Uterus (tissue), 2 donors: ENCODE measurements around the gene SAC3D1.

Experiments used
- CTCF ChIP-seq, 4 experiments: fragments of 200-600 bp in 2 of 4; fragments of 450-650 bp in 2 of 4; sonication (generic) in 2 of 4; IDR thresholded peaks; one replicate each; pipeline ENCODE4 v1.5.1; 2016 to 2019; ENCODE audit warnings: antibody characterized with exemption in 4 of 4, mild to moderate bottlenecking in 2 of 4, moderate library complexity in 1 of 4
- POLR2A ChIP-seq, 2 donors: fragments of 450-650 bp; IDR thresholded peaks; one replicate each; pipeline ENCODE4 v1.6.1; 2016; ENCODE audit warnings: antibody characterized with exemption in 2 of 2, mild to moderate bottlenecking in 1 of 2, moderate library complexity in 1 of 2

GRCh38 chr11:65002706-65003105 is 38.3 kb upstream of the SAC3D1 start:
- no peak for TF ChIP-seq CTCF (IDR thresholded peaks at IDR 0.05)
- TF ChIP-seq POLR2A (IDR thresholded peaks at IDR 0.05): no peak
